GM19468 (cell line): Measurements from ENCODE around the gene CCDC110.
A peak's percentile ranks its signal among the peaks of the same experiment; 100 is the strongest.

ENCODE experiments used
- ATAC-seq: cut with Tn5 transposase; IDR thresholded peaks from one replicate; pipeline ENCODE4 v1.9.1; 2021; ENCODE audit warnings: mild to moderate bottlenecking, moderate library complexity, moderate number of reproducible peaks; ENCODE audit not compliant: unreplicated experiment; ENCODE audit errors: extremely low read depth

The CCDC110 gene

GRCh38 chr4:185479507-185479971, 8.0 kb upstream of the CCDC110 start:
- peak; percentile 78 for ATAC-seq

DNA sequence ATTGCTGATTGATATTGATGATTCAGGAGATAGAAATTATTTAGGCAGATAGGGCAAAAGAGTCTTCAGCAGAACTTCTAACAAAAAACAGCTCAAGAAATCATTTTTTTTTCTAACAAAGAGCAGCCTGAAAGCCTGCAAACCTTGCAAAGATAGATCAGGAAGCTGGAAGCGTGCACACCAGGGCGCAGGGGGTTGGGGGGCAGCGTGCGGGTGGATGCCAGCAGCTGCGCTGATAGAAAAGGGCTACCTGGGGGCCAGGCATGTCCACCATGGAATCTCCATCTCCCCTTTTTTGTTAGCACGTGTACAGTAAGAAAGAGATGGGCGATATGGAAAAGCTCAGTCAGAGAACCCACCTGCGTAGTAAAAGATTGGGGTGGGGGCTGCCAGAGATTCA, 1.7 kb upstream of the CCDC110 start:
- ATAC-seq = no peak

GRCh38 chr4:185472103-185472542, 590 bp upstream of the CCDC110 start:
- no peak for ATAC-seq

DNA sequence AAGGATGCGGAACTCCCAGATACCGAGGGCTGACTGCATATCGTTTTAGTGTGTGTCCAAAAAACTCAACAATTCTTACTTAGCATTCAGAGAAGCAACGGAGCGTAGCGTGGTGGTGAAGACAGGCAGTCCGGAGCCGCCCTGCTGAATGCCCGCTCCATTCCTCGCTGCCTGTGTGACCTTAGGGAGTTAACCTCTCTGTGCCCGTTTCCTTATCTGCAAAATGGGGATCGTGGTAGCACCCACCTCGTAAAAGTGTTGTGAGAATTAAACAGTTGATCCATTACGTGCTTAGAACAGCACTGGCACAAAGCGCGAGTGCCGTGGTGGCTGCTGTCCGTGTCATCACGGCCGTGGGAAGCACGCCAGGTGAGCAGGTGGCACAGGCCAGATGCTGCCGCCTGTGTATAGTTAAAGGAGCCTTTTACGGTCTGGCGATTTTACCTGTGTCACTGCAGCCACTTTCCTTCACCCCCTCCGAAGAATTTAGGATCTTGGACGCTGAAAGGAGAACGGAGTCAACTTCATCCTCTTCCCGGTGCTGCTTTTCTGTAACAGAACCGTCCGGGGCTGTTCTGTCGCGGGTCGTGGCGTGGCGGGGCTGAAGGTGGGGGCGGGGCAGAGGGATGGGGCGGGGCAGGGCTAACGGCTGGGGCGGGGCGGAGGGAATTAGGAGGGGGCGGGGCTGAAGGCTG, 885 bp downstream of the CCDC110 start:
- no peak for ATAC-seq

DNA sequence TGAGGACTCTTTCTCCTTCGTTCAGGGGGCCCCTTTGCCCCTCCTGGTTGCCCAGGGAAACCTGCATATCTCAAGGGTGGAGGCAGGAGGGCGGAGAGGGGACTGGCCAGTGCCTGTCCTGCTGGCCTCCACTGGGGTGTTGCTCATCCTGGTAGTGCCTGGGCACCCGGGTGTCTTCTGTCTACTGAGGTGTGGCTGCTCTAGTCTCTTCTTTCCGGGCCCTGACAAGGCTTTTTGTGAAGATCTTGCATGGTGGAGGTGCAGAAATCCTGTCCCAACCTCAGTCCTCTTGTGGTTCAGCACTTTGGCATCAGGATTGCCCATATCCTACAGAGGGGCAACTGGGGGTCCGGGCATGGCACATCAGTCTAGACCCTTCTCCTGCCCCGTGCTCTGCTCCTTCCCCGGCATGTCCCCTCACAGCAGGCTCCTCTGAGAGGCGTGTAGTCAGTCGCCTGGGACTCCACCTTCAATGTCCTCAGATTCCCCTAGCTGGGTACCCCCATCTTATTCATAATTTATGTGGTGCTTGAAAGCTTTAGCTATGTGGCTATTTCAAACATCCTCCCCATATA, 1.9 kb downstream of the CCDC110 start:
- no peak for ATAC-seq

DNA sequence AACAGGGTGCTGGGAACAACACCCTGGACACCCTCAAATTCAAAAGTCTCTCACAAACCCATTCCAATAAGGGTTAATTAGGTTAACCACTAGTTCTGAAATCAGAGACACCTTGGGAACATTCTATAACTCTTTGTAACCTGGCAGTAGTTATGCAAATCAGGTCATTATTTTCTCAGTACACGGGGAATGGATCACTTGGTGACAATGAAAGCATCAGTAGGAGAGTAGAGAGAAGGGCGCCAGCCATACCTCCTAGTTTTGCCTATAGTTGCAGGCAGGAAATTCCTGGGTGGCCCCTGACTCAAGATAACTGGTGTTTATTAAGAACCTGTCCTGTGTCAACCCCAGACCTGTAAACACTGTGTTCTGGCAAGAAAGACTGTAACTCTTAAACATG, 2.5 kb downstream of the CCDC110 start:
- no peak for ATAC-seq

DNA sequence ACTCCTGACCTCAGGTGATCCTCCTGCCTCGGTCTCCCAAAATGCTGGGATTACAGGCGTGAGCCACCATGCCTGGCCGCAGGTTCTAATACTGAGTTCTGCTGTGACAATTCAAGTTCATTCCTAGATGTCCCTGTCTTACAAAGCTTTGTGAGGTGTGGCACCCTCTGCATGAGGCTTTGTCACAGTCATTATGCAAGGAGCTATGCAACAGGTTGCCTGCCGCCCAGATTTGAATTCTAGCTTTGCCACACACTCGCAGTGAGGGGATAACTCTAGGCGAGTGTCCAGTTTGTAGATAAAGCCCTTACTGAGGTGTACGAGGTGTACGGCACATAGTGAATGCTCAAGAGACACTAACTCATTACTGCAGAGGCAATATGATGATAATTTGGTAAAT, 3.5 kb downstream of the CCDC110 start:
- ATAC-seq = no peak

GRCh38 chr4:185467101-185467500, 4.4 kb downstream of the CCDC110 start:
- no peak for ATAC-seq

DNA sequence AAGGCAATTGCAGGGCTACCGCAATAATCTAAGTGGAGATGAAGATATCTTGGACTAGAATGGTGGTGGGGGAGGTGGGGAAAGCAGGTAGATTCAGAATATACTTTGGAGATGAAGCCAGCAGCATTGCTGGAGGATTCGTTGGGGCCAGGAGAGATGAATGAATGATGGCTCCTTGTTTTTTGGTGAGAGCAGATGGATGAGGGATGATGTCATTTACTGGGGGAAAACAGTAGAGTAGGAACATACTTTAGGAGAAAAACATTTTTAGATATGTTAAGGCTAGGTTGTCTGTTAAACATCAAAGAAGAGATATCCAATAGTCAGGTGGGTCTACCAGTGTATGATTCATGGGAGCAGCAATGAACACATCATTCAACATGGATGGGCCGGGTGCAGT, 5.8 kb downstream of the CCDC110 start:
- no peak for ATAC-seq

DNA sequence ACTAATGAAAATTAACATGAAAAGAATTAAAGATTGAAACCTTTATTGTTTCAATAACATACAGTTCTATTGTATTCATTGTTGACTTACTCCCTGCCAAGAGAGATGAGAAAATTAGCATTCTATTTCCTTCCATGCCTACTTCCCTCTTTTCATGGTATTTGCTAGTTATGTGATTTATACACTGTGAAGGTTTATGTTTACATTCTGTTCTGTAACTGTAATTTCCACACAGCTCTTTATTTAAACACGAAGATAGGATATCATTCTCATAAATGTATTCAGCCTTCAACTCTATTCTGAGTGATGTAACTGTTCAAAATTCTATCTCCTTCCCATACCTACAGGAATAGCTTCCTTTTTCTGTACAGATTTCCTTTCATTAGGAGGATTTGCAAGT, 6.6 kb downstream of the CCDC110 start:
- ATAC-seq = no peak

- ATAC-seq = no peak
Observed at GRCh38 chr4:185464183-185464582, 7.3 kb downstream of the CCDC110 start.

GRCh38 chr4:185463541-185463940, 8.0 kb downstream of the CCDC110 start:
- no peak for ATAC-seq

GRCh38 chr4:185461565-185461964, 10.0 kb downstream of the CCDC110 start:
- ATAC-seq = no peak

DNA sequence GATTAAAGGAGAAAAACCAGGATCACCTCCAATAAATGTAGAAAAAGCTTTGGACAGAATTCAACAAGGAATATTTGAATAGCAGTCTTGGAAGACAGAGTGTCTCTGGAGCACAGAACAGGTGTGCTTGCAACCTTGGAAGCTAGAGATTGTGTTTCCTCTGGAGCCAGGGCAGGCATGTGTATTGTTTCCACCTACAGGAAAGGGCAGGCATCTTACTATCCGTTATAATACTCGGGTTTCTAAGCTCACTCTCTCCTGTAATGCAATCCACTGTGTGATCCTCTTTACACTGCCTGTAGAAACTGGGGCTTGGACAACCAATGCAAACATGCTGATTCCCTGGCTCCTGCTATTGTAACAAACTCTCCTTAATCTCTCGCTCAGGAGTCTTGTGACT, 14.4 kb downstream of the CCDC110 start:
- ATAC-seq = no peak

DNA sequence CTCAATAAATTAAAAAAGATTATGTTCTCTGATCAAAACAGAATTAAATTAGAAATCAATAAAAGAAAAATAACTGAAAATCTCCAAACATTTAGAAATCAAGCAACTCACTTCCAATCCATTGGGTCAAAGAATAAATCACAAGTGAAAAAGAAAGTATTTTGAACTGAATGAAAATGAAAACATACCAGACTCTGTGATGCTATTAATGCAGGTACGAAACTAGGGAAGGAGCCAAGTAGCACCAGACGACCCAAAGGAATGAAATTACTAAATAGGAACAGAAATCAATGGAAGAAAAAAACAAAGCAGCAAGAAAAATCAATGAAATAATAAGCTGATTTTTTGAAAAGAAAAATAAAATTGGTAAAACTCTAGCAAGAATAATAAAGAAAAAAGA, 15.4 kb downstream of the CCDC110 start:
- ATAC-seq = no peak

- no peak for ATAC-seq
Observed at GRCh38 chr4:185445209-185445608, 26.3 kb downstream of the CCDC110 start.

DNA sequence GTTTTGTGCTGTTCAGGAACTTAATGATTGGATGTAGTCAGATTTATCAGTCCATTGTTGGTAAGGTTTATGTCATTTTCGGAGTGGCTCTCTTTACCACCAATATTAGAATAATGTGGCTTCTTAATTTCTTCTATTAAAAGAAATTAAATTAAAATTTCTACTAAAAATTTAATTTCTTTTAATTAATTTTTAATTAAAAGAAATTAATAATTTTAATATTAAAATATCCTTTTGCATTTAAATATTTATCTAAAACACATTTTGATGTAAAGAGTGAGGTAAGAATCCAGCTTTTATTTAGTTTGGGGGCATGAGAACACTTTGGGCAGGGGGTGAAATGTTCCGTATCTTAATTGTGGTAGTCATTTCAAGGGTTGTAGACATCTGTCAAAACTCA, 30.1 kb downstream of the CCDC110 start:
- ATAC-seq = no peak

DNA sequence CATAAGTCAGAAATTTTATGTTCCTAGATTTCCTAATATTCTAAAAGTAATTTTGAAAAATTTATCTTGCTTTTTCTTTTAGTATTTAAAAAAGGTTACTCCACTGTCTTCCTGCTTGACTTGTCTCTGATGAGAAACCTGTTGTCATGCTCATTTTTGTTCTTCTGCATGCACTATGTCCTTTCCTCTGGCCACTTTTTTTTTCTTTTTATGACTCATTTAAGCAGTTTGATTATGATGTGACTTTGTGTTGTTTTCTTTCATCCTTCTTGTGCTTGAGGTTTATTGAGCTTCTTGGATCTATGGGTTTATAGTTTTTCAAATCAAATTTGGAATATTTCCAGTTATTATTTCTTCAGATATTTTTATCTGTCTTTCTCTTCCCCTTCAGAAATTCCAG, 33.7 kb downstream of the CCDC110 start:
- no peak for ATAC-seq

GRCh38 chr4:185435466-185435865, 36.1 kb downstream of the CCDC110 start:
- ATAC-seq = no peak

GRCh38 chr4:185429660-185430059, 41.9 kb downstream of the CCDC110 start:
- ATAC-seq = no peak

- no peak for ATAC-seq
Observed at GRCh38 chr4:185426960-185427688, 44.4 kb downstream of the CCDC110 start.
